OCI-LY3 (cell line): ENCODE data around the gene RYK.

Experiments used
- H2AFZ ChIP-seq: fragments of 200-600, 300-600 bp; shearing (Covaris generic); 2 replicates; pipeline ENCODE4 v1.6.0; 2014; ENCODE audit warnings: antibody characterized with exemption, low read depth, low read length
- H3K27ac ChIP-seq: fragments of 200-600, 300-600 bp; sonication (generic); 2 replicates; pipeline ENCODE4 v1.5.1; 2014; ENCODE audit warnings: mild to moderate bottlenecking, low read length, moderate library complexity, mixed read lengths
- H3K27me3 ChIP-seq: fragments of 200-600, 300-600 bp; sonication (generic); 2 replicates; pipeline ENCODE4 v1.6.1; 2014; ENCODE audit warnings: low read depth, low read length, mixed read lengths
- H3K36me3 ChIP-seq: fragments of 200-600, 300-600 bp; sonication (generic); replicated peaks from 2 replicates; pipeline ENCODE3; 2014; ENCODE audit warnings: low read depth, low read length, mixed read lengths
- H3K4me1 ChIP-seq: fragments of 300-600, 200-600 bp; sonication (generic); 2 replicates; pipeline ENCODE4 v1.6.1; 2014; ENCODE audit warnings: low read length, mixed read lengths
- H3K4me2 ChIP-seq: fragments of 200-600, 300-600 bp; sonication (generic); 2 replicates; pipeline ENCODE4 v1.6.1; 2014; ENCODE audit warnings: low read length, mixed read lengths
- H3K4me3 ChIP-seq: fragments of 300-600, 200-600 bp; sonication (generic); 2 replicates; pipeline ENCODE4 v1.5.1; 2014; ENCODE audit warnings: antibody characterized with exemption, mild to moderate bottlenecking, low read length, moderate library complexity
- H3K79me2 ChIP-seq: fragments of 300-600, 200-600 bp; shearing (Covaris generic); 2 replicates; pipeline ENCODE4 v1.6.1; 2014; ENCODE audit warnings: mild to moderate bottlenecking, low read length, mixed read lengths
- H3K9ac ChIP-seq: fragments of 300-600, 200-600 bp; shearing (Covaris generic); 2 replicates; pipeline ENCODE4 v1.6.0; 2014; ENCODE audit warnings: mild to moderate bottlenecking, low read length, moderate library complexity
- H3K9me3 ChIP-seq: fragments of 200-600, 300-600 bp; shearing (Covaris generic); 2 replicates; pipeline ENCODE4 v1.6.1; 2014; ENCODE audit warnings: low read length, mixed read lengths; ENCODE audit not compliant: insufficient read depth
- H4K20me1 ChIP-seq: fragments of 200-600, 300-600 bp; sonication (generic); 2 replicates; pipeline ENCODE4 v1.6.1; 2016; ENCODE audit warnings: low read length, mixed read lengths; ENCODE audit not compliant: insufficient read depth
- CTCF ChIP-seq: fragments of 200-600, 300-600 bp; sonication (generic); IDR thresholded peaks from 2 replicates; pipeline ENCODE4 v1.5.1; 2014; ENCODE audit warnings: antibody characterized with exemption, low read length, low read depth
- EZH2phosphoT487 ChIP-seq: fragments of 200-600 bp; shearing (Covaris generic); IDR thresholded peaks from 2 replicates; pipeline ENCODE4 v1.6.1; 2018; ENCODE audit warnings: antibody characterized with exemption, mixed run types, low read depth

The RYK gene

DNA sequence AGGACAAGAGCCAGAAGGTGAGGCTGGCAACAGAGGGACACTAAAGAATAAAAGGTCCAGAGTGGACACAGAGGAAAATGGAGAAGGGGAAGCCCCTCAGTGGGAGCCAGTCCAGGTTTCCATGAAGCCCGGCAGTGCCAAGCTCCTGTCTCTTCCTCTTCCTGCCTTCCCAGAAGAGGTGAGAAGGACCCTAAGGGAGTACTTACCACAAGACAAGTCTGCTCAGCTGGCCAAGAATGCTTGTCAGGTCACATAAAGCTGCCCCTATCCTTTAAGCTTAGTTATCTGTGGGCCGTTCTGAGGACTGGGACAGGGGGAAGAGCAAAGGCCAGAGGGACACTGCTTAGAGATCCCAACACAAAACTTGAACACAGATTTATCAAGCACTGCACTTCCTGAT is 100.2 kb downstream of the RYK start:
- H3K9ac ChIP-seq: no peak overlapping the region
- H3K4me3 ChIP-seq: no peak overlapping the region
- no peak overlapping the region for H3K27ac ChIP-seq
- H3K9me3 ChIP-seq: no peaks in the 10 kb centered on the region
- H3K4me1 ChIP-seq: no peaks in the 10 kb centered on the region
- TF ChIP-seq EZH2phosphoT487 (no peak), CTCF (no peak)
- H3K79me2 ChIP-seq: no peaks in the 10 kb centered on the region
- H2AFZ ChIP-seq: no peak overlapping the region
- H3K4me2 ChIP-seq: no peak overlapping the region
- H3K27me3 ChIP-seq: no peaks in the 10 kb centered on the region
- peaks cover 2% of the 10 kb centered on the region for H3K36me3 ChIP-seq
- no peaks in the 10 kb centered on the region for H4K20me1 ChIP-seq

GRCh38 chr3:134149286-134149685 is 101.4 kb downstream of the RYK start:
- H3K9me3 ChIP-seq: no peaks in the 10 kb centered on the region
- no peaks in the 10 kb centered on the region for H4K20me1 ChIP-seq
- H2AFZ ChIP-seq: no peak overlapping the region
- no peak overlapping the region for H3K9ac ChIP-seq
- no peak for TF ChIP-seq CTCF
- no peak for TF ChIP-seq EZH2phosphoT487
- no peak overlapping the region for H3K4me3 ChIP-seq
- H3K27ac ChIP-seq: no peak overlapping the region
- no peaks in the 10 kb centered on the region for H3K4me1 ChIP-seq
- H3K4me2 ChIP-seq: no peak overlapping the region
- no peaks in the 10 kb centered on the region for H3K79me2 ChIP-seq
- H3K36me3 ChIP-seq: peaks cover 2% of the 10 kb centered on the region
- no peaks in the 10 kb centered on the region for H3K27me3 ChIP-seq

DNA sequence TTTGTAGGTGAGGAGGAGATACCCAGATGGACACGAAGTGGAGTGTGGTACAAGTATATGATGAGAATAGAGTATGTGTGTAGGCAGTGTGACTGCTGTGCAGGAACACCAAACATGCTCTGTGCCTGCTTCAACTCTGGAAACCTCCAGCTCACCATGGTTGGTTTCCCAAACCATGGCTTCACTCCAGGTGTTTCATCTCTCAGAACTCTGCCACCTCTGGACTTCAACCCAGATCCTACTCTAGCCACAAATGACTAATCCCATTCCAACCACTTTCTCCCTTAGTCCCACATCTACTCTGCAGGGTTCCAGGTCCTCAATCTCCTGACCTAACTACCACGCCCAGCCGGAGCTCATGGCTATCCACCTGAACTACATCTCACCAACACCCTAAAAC is 102.1 kb downstream of the RYK start:
- Histone ChIP-seq H3K4me1 (no peaks in the 10 kb centered on the region), H3K4me2 (no peak overlapping the region), H3K4me3 (no peak overlapping the region), H3K9me3 (no peaks in the 10 kb centered on the region), H2AFZ (no peak overlapping the region), H3K9ac (no peak overlapping the region), H3K36me3 (peaks cover 2% of the 10 kb centered on the region), H3K27ac (no peak overlapping the region), H4K20me1 (no peaks in the 10 kb centered on the region), H3K79me2 (no peaks in the 10 kb centered on the region), H3K27me3 (no peaks in the 10 kb centered on the region)
- no peak for TF ChIP-seq CTCF

GRCh38 chr3:134147411-134147810 is 103.2 kb downstream of the RYK start:
- Histone ChIP-seq H3K79me2 (no peaks in the 10 kb centered on the region), H3K4me1 (no peaks in the 10 kb centered on the region), H3K4me3 (no peak overlapping the region), H3K9me3 (no peaks in the 10 kb centered on the region), H2AFZ (no peak overlapping the region), H3K4me2 (no peak overlapping the region), H3K27me3 (no peaks in the 10 kb centered on the region), H4K20me1 (no peaks in the 10 kb centered on the region), H3K27ac (no peak overlapping the region), H3K36me3 (no peaks in the 10 kb centered on the region), H3K9ac (no peak overlapping the region)
- TF ChIP-seq CTCF (no peak), EZH2phosphoT487 (no peak)
